Suppressor macrophage (primary cell): ENCODE results near the gene ZNF417.
"Not testable (repeated sequence)": the region's sequence is repeated elsewhere in the genome, so short reads cannot be mapped to it uniquely, and the experiment has no call there.

ENCODE experiments used
- DNase-seq, 4 experiments: peaks; one replicate each; pipeline ENCODE4 v3.0.0-alpha.2; 2020 to 2022

The ZNF417 gene

DNA sequence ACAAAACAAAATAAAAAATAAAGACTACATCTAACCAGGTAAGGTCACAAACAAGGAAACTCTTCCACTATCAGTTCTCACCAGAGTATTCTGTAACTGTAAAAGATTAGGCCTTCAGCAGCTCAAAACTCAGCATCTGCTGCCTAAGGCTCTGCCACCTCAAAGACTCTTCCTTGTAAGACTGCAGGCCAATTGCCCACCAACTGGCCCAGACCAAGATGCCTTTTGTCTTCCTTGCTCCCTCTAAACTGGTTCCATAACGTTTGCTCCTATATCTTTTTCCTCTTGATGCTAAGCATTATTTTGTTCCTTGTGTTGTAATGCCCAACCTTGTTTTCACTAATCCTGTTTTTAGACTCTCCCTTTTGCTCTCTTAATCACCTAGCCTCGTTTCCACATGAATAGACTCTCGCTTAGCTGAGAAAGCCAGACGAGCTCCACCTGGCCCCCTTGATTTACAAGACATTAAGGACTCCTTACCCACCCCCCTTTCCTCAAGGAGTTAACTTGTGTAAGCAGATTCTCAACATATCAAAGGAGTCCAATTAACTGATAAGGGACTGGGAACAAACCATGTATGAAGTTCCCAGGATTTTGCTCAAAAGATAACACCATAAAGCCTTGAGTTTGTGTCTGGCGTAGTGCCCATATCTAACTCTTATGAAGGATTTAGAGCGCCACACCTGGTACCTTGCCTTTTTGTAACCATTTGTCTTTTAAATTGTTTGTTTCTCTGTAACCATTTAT lies 29.0 kb downstream of the ZNF417 start:
- no peak for DNase-seq

DNA sequence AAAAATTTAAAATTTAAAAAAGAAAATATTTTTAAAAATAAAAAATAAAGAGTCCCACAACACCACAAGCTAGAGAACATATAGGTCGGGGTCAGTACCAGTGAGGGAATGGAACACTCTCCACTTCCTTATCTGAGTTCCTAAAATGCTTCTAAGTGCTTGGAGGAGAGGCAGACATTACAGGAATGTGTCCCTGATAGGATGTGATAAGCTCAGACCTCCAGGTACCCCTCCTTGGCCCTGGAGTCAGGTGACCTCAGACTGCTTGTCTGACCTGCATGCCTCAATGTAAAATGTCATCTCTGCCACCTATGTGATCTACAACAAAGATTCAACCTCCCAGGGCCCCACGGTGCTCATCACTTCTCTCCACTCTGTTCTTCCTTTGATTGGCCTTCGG lies 30.3 kb downstream of the ZNF417 start:
- no peak for DNase-seq

DNA sequence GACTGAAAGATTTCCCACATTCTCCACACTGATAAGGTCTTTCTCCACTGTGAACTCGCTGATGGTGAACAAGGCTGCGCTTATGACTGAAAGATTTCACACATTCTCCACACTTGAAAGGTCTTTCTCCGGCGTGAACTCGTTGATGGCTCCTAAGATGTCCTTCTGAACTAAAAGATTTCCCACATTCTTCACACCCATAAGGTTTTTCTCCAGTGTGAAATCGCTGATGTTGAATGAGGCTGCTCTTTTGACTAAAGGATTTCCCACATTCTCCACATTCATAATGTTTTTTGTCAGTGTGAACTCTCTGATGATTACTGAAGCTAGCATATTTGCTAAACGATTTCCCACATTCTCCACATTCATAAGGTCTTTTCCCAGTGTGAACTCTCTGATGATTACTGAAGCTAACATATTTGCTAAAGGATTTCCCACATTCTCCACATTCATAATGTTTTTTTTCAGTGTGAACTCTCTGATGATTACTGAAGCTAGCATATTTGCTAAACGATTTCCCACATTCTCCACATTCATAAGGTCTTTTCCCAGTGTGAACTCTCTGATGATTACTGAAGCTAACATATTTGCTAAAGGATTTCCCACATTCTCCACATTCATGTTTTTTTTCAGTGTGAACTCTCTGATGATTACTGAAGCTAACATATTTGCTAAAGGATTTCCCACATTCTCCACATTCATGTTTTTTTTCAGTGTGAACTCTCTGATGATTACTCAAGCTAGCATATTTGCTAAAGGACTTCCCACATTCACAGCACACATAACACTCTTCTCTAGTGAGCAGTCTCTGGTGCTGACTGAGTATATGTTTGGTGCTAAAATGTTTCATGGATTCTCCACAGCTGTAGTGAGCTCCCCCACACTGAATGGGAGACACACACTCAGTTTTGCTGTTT lies 42.3 kb downstream of the ZNF417 start:
- DNase-seq: not testable (repeated sequence)

DNA sequence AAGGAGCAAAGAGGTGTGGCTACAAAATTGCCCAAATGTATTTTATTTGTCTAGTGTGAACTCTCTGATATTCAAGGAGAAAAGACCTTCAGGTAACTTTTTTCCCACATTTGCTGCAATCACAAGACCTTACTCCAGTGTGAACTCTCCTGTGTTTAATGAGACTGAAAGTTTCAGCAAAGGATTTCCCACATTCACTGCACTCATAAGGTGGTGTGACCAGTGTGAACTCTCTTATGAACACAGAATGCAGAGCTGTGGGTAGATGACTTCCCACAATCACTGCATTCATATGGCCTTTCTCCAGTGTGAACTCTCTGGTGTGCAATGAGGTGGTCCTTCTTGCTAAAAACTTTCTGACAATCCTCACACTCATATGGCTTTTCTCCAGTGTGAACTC lies 43.9 kb downstream of the ZNF417 start:
- no peak for DNase-seq

DNA sequence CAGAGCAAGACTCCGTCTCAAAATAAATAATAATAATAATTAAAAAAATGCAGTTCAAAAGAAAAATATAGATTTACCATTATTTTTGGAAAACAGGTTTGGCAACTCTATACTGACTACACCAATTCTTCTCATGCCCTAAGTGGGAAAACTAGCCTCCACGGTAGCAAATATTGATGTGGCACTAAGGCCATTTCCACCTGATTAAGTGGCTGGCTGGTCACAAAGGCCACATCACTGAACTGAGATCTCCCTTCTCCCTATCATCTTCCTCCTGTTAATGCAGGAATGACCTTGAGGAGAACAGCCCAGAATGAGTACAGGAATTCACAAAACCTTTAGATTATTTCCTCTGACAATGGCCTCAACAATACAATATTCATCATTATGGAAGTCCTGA lies 46.2 kb downstream of the ZNF417 start:
- no peak for DNase-seq

DNA sequence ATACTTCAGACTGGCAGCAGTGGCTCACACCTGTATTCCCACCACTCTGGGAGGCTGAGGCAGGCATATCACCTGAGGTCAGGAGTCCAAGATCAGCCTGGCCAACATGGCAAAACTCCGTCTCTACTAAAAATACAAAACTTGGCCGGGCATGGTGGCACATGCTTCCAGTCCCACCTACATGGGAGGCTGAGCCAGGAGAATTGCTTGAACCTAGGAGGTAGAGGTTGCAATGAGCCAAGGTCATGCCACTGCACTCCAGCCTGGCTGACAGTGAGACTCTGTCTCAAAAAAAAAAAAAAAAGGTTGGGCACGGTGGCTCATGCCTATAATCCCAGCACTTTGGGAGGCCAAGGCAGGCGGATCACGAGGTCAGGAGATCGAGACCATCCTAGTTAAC lies 46.7 kb downstream of the ZNF417 start:
- DNase-seq: not testable (repeated sequence)

DNA sequence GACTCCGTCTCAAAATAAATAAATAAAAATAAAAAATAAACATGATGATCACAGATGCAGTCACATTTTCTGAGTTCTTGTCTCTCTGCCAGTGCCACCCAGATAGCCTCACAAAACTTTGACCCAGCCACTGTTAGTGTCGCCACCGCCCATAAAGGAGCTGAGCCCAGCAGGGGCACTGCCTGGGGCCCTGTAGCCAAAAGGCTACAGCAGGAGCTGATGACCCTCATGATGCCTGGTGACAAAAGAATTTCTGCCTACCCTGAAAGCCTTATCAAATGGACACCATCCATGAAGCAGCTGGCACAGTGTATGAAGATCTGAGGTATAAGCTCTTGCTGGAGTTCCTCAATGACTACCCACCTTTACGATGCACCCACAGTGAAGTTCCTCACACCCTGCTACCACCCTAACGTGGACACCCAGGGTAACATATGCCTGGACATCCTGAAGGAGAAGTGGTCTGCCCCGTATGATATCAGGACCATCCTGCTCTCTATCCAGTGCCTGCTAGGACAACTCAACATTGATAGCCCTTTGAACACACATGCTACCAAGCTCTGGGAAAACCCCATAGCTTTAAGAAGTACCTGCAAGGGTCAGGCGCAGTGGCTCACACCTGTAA lies 48.4 kb downstream of the ZNF417 start:
- no peak for DNase-seq
